ACHN (cell line): Measurements from ENCODE around the gene FRYL.

Experiments
- DNase-seq: peaks from one replicate; pipeline ENCODE4 v3.0.0-alpha.2; 2015
- in situ Hi-C: cut with HindIII; loops from 2 replicates; pipeline ENCODE4 v1.10.0; 2017; ENCODE audit warnings: low sequenced_read_pairs, low pct_ligation_motif_present, low pct_unique_long_range_greater_than_20kb

Gene FRYL

DNA sequence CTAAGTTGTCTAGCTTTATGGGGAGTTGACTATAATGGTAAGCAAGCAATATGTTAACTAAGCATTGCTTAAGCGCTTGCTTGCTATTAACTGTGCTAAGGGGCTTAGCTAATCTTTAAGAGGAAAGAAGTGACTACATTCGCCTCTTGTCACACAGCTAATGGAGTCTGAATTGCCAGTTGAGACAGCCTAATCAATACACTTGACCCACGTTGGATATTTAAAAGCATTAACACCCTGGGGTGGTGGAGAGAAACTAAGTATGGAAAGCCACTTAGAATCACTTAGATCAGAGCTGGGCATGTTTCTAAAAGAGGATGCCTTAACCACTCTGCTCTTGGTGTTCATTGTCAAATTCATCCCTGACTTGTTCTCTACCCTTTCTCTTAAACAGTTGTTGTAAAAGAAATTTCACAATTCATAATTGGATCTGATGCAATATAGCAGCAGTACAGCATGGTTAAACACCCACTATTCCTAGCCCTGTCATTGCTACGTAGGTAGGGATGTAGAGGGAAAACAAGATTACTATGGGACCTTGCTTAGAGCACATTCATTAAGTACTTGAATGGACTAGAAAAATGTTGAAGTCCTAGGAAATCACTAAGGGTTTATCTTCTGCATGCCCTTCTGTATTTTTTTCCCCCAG lies 286.5 kb downstream of the FRYL start:
- in situ Hi-C loops, result no loop called here
- DNase-seq, result no peak

DNA sequence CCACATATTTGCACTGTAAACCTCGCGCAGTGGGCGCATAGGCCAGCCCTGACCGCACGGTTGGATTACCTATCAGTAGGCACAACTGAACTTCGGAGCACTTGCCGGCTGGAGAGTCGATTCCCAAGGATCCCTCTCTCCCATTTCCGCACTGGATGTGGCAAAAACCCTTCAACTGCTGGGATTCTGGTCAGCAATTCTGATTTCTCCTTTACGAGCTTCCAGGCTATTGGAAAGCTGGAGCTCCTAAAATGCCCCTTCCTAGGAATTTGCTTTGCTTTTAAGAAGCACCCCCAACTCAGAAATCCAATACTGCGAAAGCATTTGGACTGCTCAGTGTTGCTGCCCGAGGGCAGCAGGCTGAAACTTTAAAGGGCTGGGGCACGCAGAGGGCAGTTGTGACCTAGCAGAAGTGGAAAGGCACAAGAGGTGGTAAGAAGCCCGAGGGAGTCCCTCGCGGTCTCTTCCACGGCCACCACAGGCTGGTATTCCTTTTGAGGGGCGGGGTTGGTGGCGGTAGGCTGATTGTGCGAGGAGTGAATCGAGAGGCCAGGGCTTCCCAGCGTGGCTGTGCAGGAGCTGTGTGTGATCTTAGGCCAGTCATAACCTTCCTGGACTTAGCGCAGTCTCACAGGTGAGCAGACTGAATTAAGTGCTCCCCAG lies 288.4 kb downstream of the FRYL start:
- in situ Hi-C loops, result no loop called here
- DNase-seq, result no peak

DNA sequence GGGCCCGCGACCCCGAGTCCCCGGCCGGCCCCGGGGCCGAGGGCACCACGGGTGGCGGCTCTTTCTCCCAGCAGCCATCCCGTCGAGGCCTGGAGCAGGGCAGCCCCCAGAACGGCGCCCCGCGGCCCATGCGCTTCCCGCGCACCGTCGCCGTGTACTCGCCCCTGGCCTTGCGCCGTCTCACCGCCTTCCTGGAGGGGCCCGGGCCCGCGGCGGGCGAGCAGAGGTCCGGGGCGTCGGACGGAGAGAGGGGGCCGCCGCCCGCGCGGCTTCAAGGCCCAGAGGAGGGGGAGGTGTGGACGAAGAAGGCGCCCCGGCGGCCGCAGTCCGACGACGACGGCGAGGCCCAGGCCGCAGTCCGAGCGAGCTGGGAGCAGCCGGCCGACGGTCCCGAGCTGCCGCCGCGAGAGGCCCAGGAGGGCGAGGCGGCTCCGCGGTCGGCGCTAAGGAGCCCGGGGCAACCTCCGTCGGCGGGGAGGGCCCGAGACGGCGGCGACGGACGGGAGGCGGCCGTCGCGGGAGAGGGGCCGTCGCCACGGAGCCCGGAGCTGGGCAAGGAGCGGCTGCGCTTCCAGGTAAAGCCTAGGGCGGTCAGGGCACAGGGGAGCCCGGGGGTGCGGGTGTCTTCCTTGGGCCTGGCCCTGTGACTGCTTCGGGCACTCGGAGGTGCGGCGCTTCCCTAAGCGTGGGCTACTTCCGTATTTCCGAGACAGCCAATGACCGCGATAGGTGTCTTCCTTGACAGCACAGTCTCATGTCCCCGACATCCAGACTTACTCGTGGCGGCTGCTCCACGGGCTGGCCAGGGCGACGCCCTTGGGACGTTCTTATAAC lies 289.2 kb downstream of the FRYL start:
- DNase-seq, result no peak
- in situ Hi-C loops, result no loop called here

DNA sequence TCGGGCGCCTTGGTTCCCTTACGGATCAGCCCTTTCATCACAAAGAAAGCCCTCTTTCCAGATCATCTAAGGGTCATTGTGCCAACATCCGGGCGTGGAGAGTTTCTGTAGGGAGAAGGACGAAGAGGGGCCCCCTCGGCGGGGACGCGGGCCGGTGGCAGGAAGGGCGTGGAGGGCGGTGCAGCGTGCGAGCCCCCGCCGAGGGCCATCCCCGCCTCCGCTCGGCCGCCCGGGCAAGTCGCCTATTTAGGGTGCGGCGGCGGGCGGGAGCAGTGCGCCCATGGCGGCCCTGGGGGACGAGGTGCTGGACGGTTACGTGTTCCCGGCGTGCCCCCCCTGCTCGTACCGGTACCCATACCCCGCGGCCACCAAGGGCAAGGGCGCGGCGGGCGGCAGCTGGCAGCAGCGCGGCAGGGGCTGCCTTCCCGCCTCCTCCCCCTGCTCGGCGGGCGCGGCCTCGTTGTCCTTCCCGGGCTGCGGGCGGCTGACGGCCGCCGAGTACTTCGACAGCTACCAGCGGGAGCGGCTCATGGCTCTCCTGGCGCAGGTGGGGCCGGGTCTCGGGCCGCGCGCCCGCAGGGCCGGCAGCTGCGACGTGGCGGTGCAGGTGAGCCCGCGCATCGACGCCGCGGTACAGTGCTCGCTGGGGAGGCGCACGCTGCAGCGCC lies 289.9 kb downstream of the FRYL start, which contains the start of gene ZAR1:
TSS of gene ZAR1 (plus strand) at position 241 of the 668 bp plus-strand sequence. CDS start at position 281, 40 bp downstream.
- in situ Hi-C loops, result no loop called here
- peak; percentile 8 for DNase-seq

DNA sequence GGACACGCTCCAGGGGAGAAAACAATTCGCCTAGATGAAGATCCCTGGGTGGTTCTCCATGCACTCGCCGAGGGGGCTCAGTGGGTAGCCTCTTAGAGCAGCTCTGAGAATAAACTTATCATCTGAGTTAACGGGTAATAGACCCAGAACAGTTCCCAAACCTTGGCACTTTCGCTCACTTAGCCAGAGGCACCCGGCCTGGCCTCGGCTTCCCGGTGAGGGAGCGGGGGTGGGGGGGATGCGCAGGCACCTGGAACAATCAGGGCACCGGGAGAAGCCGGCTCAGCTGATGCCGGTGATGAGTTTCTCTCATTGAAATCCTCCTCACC lies 290.4 kb downstream of the FRYL start:
- in situ Hi-C loops, result no loop called here
- DNase-seq, result no peak

DNA sequence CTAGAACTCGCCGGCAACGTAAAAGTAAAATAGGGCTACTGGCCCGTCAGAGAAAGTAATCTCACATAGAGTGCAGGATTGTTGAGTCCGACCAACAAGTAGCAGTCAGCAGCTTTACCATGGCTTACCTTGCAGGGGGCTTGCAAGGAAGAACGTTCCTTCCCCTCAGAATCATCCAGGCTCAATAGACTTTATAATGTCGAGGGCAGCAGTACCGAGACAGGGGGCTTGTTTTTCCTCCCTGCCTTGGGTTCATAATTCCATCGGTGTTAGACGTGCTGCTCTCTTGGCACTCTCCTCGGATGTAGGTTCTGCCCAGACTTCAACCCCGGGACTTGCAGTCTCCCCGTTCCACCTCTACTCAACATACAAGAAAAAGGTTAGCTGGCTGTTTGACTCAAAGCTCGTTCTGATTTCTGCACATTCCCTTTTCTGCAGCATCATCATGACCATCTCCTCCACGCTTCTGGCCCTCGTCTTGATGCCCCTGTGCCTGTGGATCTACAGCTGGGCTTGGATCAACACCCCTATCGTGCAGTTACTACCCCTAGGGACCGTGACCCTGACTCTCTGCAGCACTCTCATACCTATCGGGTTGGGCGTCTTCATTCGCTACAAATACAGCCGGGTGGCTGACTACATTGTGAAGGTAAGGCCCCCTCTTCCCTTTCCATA lies 295.4 kb downstream of the FRYL start:
- in situ Hi-C loops, result no loop called here

DNA sequence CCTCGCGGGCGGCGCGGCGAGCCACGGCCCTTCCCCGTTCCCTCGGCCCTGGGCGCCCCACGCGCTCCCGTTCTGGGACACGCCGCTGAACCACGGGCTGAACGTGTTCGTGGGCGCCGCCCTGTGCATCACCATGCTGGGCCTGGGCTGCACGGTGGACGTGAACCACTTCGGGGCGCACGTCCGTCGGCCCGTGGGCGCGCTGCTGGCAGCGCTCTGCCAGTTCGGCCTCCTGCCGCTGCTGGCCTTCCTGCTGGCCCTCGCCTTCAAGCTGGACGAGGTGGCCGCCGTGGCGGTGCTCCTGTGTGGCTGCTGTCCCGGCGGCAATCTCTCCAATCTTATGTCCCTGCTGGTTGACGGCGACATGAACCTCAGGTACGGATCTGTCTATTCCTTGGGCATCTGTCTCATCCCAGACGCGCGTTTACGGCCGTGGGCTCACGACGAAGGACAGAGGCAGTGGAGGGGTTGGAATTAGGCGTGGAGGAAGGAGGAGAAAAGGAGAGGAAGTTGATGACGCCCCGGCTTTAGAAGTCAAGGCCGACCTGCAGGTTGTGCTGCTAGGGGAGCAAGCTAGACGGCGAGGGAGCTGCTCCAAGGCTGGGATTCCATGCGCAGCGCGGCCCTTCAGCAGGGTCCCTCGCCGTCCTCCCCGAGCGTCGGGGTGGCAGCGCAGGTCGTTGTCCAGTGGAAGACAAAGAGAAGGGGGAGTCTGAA lies 296.1 kb downstream of the FRYL start:
- DNase-seq, result no peak
- in situ Hi-C loops, result no loop called here

More for the DNA sequence above, 295.4 kb downstream of the FRYL start:
- no peak for DNase-seq

DNA sequence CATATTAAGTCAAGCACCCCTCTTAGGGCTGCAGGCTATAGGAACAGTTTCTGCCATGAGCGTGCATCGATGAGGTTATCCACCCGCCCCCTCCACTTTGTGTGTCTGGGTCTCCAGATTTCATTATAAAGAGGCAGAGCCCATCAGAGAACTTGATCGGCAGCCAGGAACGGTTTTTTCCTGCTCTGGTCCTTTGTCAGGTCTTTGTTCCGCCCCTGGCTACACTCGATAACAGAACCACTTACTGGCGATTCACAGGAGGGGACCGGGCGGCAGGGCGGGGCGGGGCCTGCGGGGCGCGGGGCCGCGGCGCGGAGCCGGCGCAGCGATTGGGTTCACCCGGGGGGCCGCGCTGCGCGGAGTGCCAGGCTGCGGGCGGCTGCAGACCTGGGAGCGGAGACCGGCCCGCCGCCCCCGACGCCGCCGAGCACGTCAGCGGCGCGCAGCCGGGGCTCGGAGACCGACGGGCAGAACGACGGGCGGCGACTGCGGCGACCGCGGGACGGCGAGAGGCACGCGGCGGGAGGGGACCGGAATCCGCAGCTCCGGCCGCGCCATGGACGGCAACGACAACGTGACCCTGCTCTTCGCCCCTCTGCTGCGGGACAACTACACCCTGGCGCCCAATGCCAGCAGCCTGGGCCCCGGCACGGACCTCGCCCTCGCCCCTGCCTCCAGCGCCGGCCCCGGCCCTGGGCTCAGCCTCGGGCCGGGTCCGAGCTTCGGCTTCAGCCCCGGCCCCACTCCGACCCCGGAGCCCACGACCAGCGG lies 296.9 kb downstream of the FRYL start, which contains the start of gene SLC10A4:
TSS of gene SLC10A4 (plus strand) at position 338 of the 771 bp plus-strand sequence. CDS start at position 557, 219 bp downstream.
- DNase-seq, result no peak
- in situ Hi-C loops, result no loop called here

DNA sequence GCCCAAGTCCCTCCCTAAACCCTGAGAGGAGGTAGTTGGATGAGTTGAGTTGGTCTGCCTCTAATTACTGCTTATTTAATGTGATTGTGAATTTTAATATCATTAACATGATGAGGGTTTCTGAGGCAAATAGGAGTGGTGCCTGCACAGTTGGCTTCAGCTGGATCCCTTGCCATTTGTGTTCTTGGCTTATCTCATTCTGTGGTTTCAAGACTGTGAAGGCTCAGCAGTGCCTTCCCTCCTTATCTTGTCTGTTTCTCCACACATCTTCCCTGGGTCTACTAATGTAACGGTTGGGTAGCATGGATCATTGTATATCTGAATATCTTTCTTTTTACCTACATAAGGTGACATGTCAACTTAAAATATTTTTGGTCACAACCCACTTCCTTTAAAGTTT lies 298.5 kb downstream of the FRYL start:
- in situ Hi-C loops, result no loop called here
- no peak for DNase-seq

DNA sequence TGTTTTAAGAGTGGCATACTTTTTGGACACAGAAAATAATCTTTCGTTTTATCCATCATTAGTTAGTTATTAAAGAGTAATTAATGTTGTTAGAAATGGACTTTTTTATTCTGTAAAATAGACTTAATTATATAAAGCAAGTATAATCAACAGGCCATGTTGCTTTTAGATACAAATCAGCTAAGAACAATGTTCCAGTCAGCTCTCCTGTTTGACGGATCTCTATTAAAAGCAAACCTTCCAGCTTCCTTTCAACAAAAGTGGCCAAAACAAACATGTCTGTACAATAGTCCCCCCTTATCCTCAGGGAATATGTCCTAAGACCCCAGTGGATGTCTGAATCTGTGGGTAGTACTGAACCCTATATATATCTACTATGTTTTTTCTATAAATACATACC lies 301.8 kb downstream of the FRYL start:
- DNase-seq, result no peak
- in situ Hi-C loops, result no loop called here

DNA sequence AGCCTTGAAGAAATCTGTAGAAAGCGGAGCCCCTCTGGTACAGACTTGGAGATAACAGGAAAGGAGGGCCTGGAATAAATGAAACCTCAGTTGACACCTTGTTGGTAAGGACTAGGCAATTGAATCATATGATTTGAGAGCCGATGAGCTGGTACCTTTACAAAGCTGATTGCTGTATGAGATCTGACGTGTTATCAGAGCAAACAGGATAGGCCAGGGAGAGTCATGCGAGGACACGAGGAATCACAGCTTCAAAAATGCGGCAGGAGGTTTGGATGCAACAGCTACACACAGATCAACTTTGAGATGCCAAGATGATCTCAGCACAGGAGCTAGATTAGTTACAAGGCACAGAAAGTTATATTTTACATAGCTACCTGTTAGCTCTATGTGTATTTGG lies 304.3 kb downstream of the FRYL start:
- in situ Hi-C loops, result no loop called here
- no peak for DNase-seq

DNA sequence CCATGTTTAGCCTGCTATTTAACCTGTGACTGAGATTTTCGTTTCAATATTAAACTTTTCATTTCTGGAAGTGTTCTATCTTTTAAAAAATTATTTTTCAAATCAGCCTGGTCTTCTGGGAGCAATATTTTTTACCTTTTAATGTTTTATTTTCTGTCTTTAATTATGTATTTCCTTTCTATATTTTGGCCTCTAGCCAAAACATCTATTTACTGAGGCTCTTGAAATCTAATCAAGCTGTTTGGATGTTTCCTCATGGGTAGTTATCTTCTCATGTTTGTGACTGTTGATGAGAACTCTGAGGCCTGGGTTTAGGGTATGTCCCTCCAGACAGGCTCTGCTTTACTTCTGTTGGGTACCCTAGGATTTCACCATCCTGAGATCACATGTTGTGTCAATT lies 307.3 kb downstream of the FRYL start:
- in situ Hi-C loops, result no loop called here
- DNase-seq, result no peak

DNA sequence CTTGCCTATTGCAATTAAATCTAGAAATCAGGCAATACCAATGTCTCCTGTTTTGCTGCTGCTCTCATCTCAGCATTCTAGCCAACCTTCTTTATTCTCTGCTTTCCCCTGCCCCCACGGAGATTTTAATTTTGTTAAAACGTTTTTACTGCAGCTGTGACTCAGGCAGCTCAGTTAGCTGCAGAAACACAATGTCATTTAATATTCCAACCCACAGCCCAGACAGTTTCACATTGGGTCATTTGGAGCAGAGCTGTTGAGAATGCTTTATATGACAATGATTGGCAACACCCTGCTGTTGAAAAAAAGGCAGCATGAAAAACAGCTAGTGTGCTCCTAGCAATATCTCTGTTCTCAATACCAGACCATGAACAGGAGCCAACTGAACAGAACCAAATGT lies 309.5 kb downstream of the FRYL start:
- in situ Hi-C loops, result no loop called here
- DNase-seq, result no peak

DNA sequence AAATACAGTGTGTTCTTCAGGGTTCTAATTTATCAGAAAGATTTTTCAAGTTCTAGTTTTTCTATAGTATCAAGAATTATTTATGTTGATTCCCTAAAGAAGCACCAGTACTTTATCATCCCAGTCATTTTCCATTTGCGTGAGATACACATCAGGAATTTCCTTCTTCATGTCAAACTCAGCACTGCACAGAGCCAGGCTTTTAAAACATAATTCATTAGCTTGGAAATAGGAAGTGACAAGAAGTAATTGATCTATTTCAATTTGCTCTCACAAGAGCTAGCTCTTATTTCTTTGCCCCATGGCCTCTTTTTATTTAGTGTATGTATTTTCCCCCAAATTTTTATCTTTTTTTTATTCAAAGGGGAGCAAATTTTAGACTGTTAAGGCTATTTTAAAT lies 309.9 kb downstream of the FRYL start:
- no peak for DNase-seq
- in situ Hi-C loops, result no loop called here

DNA sequence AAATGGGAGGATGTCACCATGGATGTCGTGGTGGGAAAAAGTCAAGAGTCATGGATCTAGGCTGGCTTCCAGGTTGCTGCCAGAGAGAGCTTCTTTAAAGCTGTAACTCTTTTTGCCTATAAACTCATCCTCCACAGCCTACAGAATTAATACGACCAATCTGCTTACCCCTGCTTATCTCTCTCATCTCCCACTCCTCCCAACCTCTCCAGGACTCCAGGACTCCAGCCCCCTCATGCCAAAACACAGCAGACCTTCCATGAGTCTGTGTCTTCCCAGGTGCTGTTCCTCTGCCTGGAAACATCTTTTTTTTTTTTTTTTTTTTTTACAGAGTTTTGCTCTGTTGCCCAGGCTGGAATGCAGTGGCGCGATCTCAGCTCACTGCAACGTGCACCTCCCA lies 312.2 kb downstream of the FRYL start:
- in situ Hi-C loops, result no loop called here
- DNase-seq, result no peak

DNA sequence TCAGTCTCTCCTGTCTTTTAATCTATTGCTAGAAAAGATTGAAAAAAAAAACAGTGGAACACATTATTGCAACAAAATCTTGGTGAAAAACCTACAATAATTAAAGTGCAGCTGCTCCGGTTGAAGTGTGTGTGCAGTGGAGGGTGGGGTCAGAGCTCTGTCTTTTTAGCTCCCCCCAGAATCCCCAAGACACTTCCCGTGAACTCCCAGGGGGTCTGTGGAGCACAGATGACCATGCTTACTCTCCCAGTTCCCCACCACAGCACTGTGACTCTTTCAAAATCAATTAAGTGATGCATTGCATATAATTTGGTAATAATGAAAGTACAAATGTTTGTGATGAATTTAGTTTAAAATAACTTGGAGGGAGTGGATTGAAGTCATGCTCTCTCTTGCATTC lies 312.6 kb downstream of the FRYL start:
- DNase-seq, result no peak
- in situ Hi-C loops, result no loop called here

DNA sequence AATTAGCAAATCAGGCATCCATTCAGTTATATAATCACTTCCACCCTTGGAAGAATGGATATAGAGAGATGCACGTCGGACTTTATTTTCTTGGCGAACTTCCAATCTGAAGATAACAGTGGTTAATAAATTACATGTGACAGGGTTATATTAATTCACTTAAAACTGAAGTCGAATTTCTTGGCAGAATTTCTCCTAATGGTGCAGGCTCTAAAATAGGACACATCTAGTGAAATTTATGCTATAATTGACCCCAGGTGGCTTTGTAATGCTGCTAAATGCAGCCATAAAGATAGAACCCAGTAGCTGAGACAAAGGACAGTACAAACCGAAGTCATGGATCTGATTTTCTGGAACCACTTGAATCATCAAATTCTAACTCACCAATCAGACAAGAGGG lies 317.7 kb downstream of the FRYL start:
- in situ Hi-C loops, result no loop called here
- no peak for DNase-seq
